GM18505 (cell line): Measurements from ENCODE around the gene NAT10.
"Not testable (repeated sequence)": the region's sequence is repeated elsewhere in the genome, so short reads cannot be mapped to it uniquely, and the experiment has no call there.

ENCODE experiments used
- ATAC-seq: cut with Tn5 transposase; IDR thresholded peaks from one replicate; pipeline ENCODE4 v1.9.1; 2021; ENCODE audit not compliant: unreplicated experiment
- POLR2A ChIP-seq: IDR thresholded peaks from 4 replicates; pipeline ENCODE4 v1.6.1; 2011; ENCODE audit warnings: borderline replicate concordance; ENCODE audit not compliant: insufficient read depth, insufficient read length; ENCODE audit errors: extremely low read depth

NAT10 gene

GRCh38 chr11:34176751-34177209 is 71.4 kb downstream of the NAT10 start:
- TF ChIP-seq POLR2A: no peak
- ATAC-seq: no peak

GRCh38 chr11:34178209-34178821 is 72.9 kb downstream of the NAT10 start:
- TF ChIP-seq POLR2A: no peak
- ATAC-seq: no peak

GRCh38 chr11:34179026-34179675 is 73.7 kb downstream of the NAT10 start:
- TF ChIP-seq POLR2A: no peak
- ATAC-seq: no peak

- no peak for TF ChIP-seq POLR2A
- ATAC-seq: no peak
These were observed 74.8 kb downstream of the NAT10 start for GRCh38 chr11:34180040-34180813.

GRCh38 chr11:34180814-34181165 is 75.4 kb downstream of the NAT10 start:
- ATAC-seq: not testable (repeated sequence)

- ATAC-seq: no peak
- no peak for TF ChIP-seq POLR2A
These were observed 75.8 kb downstream of the NAT10 start for GRCh38 chr11:34181251-34181650.

GRCh38 chr11:34181856-34182405 is 76.5 kb downstream of the NAT10 start:
- TF ChIP-seq POLR2A: no peak
- ATAC-seq: no peak

- ATAC-seq: no peak
- TF ChIP-seq POLR2A: no peak
These were observed 77.0 kb downstream of the NAT10 start for GRCh38 chr11:34182425-34182824.

- no peak for TF ChIP-seq POLR2A
- no peak for ATAC-seq
These were observed 77.7 kb downstream of the NAT10 start for GRCh38 chr11:34182921-34183685.

- TF ChIP-seq POLR2A: no peak
- no peak for ATAC-seq
These were observed 78.5 kb downstream of the NAT10 start for GRCh38 chr11:34183848-34184391.

- TF ChIP-seq POLR2A: no peak
- ATAC-seq: no peak
These were observed 79.1 kb downstream of the NAT10 start for GRCh38 chr11:34184505-34185015.

GRCh38 chr11:34185926-34186841 is 80.8 kb downstream of the NAT10 start:
- no peak for TF ChIP-seq POLR2A
- no peak for ATAC-seq
